HG03521 (cell line): ENCODE data around the gene GARNL3.

Experiments used
- ATAC-seq: cut with Tn5 transposase; IDR thresholded peaks from one replicate; pipeline ENCODE4 v1.9.1; 2021; ENCODE audit warnings: mild to moderate bottlenecking, moderate library complexity; ENCODE audit not compliant: unreplicated experiment

GARNL3 gene

GRCh38 chr9:127269449-127269848 lies 4.9 kb downstream of the GARNL3 start:
- no peak for ATAC-seq

DNA sequence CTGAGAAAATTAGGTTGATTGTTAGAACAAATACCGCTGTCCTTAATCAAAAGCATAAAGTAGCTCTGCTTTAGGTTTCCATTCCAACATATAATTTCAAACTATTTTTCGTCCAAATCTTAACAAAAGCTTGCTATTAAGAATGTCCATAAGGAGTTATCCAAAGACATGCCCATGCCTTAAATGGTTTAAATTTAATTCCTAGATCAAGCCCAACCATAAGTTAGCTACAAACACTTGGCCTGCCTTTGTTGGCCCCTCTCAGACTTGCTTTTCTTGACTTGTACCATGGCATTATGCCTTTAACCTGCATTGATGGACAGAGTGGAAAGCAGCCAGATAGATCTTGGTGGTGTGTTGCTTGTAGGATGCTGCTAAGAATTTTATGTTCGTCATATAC lies 8.8 kb downstream of the GARNL3 start:
- no peak for ATAC-seq

DNA sequence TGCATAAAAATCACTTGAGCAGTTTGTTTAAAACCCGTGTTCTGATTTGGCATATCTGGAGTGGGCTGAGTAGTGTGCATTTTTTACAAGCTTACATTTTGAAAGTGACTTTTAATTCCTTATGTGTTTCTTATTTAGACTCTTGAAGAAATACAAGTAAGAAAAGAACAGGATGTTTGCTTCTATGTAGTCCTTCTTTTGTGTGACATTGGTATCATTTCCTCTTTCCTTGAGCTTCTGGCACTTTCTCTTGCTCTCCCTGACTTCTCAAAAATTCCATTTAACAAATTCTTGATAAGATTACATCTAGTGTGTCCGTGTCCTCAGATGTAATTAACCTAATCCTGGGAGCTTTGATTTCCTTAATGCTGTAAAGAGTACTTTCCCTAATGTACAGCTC lies 12.5 kb downstream of the GARNL3 start:
- no peak for ATAC-seq

- ATAC-seq: no peak
These were observed 13.2 kb downstream of the GARNL3 start for GRCh38 chr9:127277770-127278169.

- ATAC-seq: no peak
These were observed 13.8 kb downstream of the GARNL3 start for GRCh38 chr9:127278372-127278771.

DNA sequence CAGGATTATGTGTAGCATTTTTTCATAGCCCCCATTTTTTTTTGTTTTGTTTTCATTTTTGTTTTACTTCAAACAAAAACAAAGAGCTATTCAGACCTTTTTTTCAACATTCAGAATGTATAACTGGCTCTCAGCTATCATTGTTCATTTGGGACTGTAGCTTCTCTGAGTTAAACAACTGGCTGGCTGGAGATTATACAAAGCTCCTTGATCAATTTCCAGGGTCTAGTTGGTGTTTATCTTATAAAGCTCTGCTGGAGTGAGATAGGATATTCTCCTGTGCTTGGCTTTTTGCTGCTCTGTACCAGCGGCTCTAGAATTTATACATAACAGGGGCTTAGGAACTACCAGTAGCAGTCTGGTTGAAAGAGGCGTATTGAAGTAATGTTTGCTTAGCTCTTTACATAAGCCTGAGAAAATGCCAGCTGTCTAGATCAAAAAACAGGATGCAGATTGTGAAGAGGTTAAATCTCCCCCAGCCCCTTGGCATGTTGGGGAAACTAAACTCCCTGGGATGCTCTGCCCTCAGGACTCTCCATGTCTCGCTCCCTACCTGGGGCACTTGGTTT lies 15.2 kb downstream of the GARNL3 start:
- no peak for ATAC-seq

- no peak for ATAC-seq
These were observed 16.5 kb downstream of the GARNL3 start for GRCh38 chr9:127280880-127281660.

DNA sequence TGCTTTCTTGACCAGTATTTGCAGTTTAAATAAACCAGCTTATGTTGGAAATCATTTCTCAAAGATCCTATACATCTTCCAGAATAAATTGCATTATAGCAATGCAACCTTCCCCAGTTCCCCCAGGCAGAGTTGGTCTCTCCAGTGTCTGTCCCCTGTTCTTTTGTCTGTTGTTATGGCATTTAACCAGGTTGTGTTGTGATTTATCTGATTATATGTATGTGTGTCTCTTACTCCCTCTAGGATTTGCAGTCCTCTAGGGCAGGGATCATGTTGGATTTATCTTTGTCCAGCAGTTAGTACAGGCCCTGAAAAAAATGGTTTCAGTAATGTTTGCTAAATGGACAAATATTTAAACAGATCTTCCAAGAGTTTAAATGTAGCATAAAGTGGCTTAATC lies 17.3 kb downstream of the GARNL3 start:
- no peak for ATAC-seq

DNA sequence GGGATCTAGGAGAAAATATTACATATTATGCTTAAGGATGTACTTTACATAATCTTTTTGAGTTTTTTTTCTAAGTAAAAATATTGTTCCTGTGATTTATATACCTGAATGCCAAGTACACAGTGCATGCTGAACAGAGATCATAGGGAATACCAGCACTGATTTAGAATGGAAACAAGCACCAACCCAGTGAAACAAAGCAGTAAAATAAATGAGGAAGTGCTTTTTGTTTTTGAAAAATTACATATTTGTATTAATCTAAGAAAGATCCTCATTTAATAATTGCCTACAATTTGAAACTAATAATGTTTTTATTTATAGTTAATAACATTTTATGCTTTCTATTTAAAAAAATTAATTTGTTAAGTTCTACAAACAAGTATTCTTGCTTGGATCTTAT lies 18.0 kb downstream of the GARNL3 start:
- ATAC-seq: no peak

DNA sequence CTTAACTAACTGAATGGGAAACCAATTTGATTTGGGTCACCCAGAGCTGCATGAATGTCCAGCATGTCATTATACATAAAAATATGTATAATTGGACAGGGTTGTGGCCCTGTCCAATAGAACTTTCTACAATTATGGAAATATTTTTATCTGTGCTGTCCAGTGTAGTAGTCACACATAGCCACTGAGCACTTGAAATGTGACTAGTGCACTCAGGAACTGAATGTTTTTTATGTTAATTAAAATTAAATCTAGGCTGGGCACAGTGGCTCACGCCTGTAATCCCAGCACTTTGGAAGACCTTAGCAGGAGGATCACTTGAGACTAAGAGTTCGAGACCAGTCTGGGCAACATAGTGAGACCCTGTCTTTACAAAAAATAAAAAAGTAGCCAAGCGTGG lies 18.6 kb downstream of the GARNL3 start:
- ATAC-seq: no peak

GRCh38 chr9:127283917-127284497 lies 19.4 kb downstream of the GARNL3 start:
- no peak for ATAC-seq

DNA sequence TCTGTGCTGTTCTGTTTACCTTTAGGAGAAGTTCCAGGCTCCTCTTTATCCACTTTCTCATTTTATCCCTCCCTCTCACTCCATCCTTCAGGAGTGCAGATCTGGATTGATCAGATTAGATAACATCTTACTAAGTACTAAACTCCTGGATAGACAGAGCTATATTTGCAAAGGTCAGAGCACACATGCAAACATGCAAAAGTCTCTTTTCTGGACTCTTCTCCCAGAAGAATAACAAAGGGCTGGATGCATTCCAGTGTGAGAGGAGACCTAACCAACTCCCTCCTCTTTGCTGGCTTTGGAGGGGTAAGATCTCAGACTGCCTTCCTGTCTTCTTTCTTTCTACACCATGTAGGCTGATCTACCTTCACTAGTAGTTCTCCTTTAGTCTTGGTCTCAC lies 21.4 kb downstream of the GARNL3 start:
- ATAC-seq: no peak

DNA sequence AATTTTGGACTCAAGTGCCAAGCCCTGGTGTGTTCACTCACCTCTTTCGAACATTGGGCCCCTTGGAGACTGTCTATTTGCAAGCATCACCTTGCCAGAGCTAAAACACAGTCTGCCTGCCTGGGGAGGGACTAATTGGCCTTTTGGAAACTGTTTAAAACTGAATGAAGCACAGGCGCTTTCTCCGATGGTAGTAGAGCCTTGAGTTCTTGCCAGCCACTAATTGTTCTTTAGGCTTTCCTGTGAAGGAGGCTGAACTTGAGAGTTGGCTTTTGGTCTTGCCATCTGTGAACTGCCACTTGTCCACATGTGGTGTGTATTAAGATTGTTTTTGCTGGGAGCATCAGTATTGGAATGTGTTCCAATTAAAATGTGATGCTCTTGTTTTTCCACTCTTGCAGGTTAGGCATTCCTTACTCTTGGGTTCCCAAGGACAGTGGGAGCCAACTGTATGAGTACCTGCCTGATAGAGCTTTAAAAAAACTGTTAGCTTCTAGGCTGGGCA lies 26.0 kb downstream of the GARNL3 start:
- ATAC-seq: no peak

GRCh38 chr9:127291246-127291778 lies 26.7 kb downstream of the GARNL3 start:
- ATAC-seq: no peak

- no peak for ATAC-seq
These were observed 27.8 kb downstream of the GARNL3 start for GRCh38 chr9:127292415-127292814.

DNA sequence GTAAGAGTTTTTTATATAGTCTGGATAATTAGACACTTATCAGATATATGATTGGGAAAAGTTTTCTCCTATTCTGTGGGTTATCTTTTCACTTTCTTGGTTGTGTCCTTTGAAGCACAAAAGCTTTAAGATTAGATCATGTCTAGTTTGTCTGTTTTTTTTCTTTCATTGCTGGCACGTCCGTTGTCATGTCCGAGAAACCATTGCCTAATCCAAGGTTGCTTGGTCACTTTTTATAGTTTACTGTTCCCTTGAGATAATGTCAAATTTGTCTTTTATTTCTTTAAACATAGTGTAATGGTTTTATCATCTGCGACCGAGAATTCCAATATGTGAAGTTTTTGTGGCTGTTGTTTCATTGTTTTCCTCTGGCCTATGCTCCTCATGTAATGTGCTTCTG lies 28.8 kb downstream of the GARNL3 start:
- ATAC-seq: no peak

DNA sequence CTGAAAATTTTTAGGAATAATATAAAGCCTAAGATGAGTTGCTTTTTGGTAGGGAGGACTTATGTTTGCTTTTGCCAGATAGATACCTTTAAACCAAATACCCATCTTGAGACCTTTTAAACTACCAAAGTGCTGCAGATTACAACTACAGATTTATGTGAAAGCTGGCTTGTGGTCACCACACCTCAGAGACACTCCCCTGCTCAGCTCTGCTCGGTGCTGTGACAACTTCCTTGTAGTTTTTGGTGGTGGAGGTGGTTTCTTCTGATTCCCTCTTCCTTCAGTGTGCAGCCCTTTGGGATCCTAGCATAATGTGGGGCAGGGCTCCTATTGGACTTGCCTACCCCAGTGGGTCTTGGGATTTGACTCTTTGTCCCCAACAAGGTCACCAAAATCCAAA lies 29.2 kb downstream of the GARNL3 start:
- no peak for ATAC-seq

- ATAC-seq: no peak
These were observed 30.4 kb downstream of the GARNL3 start for GRCh38 chr9:127295005-127295404.

DNA sequence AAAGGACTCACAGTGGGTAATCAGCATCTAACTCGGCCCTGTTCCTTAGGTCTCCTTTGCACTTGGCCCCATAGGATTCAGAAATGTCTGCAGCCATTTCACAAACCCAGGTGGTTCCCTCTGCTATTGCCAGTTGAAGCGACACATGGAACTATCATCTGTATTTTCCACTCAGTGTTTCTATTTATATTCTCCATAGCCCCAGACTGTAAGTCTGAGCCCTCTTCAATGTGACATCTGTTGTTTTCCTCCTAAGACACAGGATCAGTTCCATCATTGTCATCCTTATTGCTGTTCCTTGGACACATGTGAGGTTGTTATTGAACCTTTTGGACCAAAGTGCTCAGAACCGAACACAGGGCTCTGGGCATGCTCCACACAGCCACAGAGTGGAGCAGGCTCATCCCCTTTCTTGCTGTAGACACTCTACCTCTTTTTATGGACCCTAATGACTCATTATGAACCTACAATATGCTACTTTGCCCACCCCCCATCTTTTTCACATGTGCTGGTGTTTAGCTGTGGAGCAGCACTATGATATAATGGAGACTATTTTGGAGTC lies 36.4 kb downstream of the GARNL3 start:
- no peak for ATAC-seq

GRCh38 chr9:127303830-127304229 lies 39.3 kb downstream of the GARNL3 start:
- no peak for ATAC-seq

- ATAC-seq: no peak
These were observed 40.7 kb downstream of the GARNL3 start for GRCh38 chr9:127305206-127305837.
